ENCODE measurements around the gene EVC2.

EVC2 gene

GRCh38 chr4:5686338-5686737 is 22.0 kb downstream of the EVC2 start:
- no peak overlapping the region for H3K27ac ChIP-seq
- no peaks in the 10 kb centered on the region for H3K27me3 ChIP-seq
- H3K4me3 ChIP-seq: no peak overlapping the region
- H3K9me3 ChIP-seq: no peaks in the 10 kb centered on the region
- H4K20me1 ChIP-seq: no peaks in the 10 kb centered on the region
- H3K36me3 ChIP-seq: peaks cover 82% of the 10 kb centered on the region
- peaks cover 10% of the 10 kb centered on the region for H3K4me1 ChIP-seq
- no peak for TF ChIP-seq Cebpa-rat (IDR thresholded peaks at IDR 0.05)
- H3K4me2 ChIP-seq: no peak overlapping the region
- no peak overlapping the region for H3K9ac ChIP-seq

GRCh38 chr4:5685296-5685695 is 23.1 kb downstream of the EVC2 start:
- TF ChIP-seq Cebpa-rat (IDR thresholded peaks at IDR 0.05): no peak
- no peak overlapping the region for H3K27ac ChIP-seq
- H3K9me3 ChIP-seq: no peaks in the 10 kb centered on the region

GRCh38 chr4:5683566-5683965 is 24.8 kb downstream of the EVC2 start:
- no peak overlapping the region for H3K9ac ChIP-seq
- peak overlapping the region; percentile 29 for H3K4me2 ChIP-seq
- no peaks in the 10 kb centered on the region for H3K9me3 ChIP-seq
- no peak for TF ChIP-seq Cebpa-rat (IDR thresholded peaks at IDR 0.05)
- H3K36me3 ChIP-seq: peaks cover 77% of the 10 kb centered on the region
- 0 out of 2 replicates have a peak overlapping the region, but pooled peaks have one; percentile 38 for H3K27ac ChIP-seq
- no peaks in the 10 kb centered on the region for H3K27me3 ChIP-seq
- H3K4me1 ChIP-seq: peaks cover 9% of the 10 kb centered on the region
- no peaks in the 10 kb centered on the region for H4K20me1 ChIP-seq
- H3K4me3 ChIP-seq: no peak overlapping the region

More at GRCh38 chr4:5685296-5685695, 23.1 kb downstream of the EVC2 start:
- Histone ChIP-seq H4K20me1 (no peaks in the 10 kb centered on the region), H3K4me1 (peaks cover 9% of the 10 kb centered on the region), H3K9ac (no peak overlapping the region), H3K4me3 (no peak overlapping the region), H3K4me2 (no peak overlapping the region), H3K27me3 (no peaks in the 10 kb centered on the region), H3K36me3 (peaks cover 88% of the 10 kb centered on the region)

GRCh38 chr4:5678977-5679376 is 29.4 kb downstream of the EVC2 start:
- Histone ChIP-seq H3K9ac (no peak overlapping the region), H3K36me3 (peaks cover 71% of the 10 kb centered on the region), H3K4me2 (no peak overlapping the region), H3K9me3 (no peaks in the 10 kb centered on the region), H3K4me1 (peaks cover 8% of the 10 kb centered on the region), H3K4me3 (no peak overlapping the region), H3K27me3 (no peaks in the 10 kb centered on the region), H3K27ac (no peak overlapping the region), H4K20me1 (no peaks in the 10 kb centered on the region)
- TF ChIP-seq Cebpa-rat (IDR thresholded peaks at IDR 0.05): no peak

GRCh38 chr4:5676763-5677162 is 31.6 kb downstream of the EVC2 start:
- TF ChIP-seq Cebpa-rat (IDR thresholded peaks at IDR 0.05): no peak
- no peak overlapping the region for H3K4me3 ChIP-seq
- H3K27me3 ChIP-seq: no peaks in the 10 kb centered on the region
- peaks cover 55% of the 10 kb centered on the region for H3K36me3 ChIP-seq
- no peak overlapping the region for H3K9ac ChIP-seq
- H3K9me3 ChIP-seq: no peaks in the 10 kb centered on the region
- H3K27ac ChIP-seq: no peak overlapping the region
- no peaks in the 10 kb centered on the region for H4K20me1 ChIP-seq
- H3K4me2 ChIP-seq: no peak overlapping the region
- no peaks in the 10 kb centered on the region for H3K4me1 ChIP-seq

GRCh38 chr4:5666741-5667140 is 41.6 kb downstream of the EVC2 start:
- Histone ChIP-seq H3K9me3 (peaks cover 19% of the 10 kb centered on the region), H3K27ac (no peak overlapping the region), H3K4me1 (no peaks in the 10 kb centered on the region), H3K4me2 (no peak overlapping the region), H3K36me3 (peaks cover 49% of the 10 kb centered on the region), H4K20me1 (no peaks in the 10 kb centered on the region), H3K9ac (no peak overlapping the region), H3K4me3 (no peak overlapping the region), H3K27me3 (no peaks in the 10 kb centered on the region)
- no peak for TF ChIP-seq Cebpa-rat (IDR thresholded peaks at IDR 0.05)

- Histone ChIP-seq H3K4me2 (no peak overlapping the region), H3K4me3 (no peak overlapping the region), H3K27ac (no peak overlapping the region), H3K9ac (no peak overlapping the region), H3K36me3 (peaks cover 67% of the 10 kb centered on the region), H3K27me3 (no peaks in the 10 kb centered on the region), H3K9me3 (peaks cover 35% of the 10 kb centered on the region), H4K20me1 (no peaks in the 10 kb centered on the region), H3K4me1 (no peaks in the 10 kb centered on the region)
- TF ChIP-seq Cebpa-rat (IDR thresholded peaks at IDR 0.05): no peak
Observed at GRCh38 chr4:5664778-5665177, 43.6 kb downstream of the EVC2 start.

GRCh38 chr4:5662555-5662954 is 45.8 kb downstream of the EVC2 start:
- no peaks in the 10 kb centered on the region for H4K20me1 ChIP-seq
- H3K4me1 ChIP-seq: no peaks in the 10 kb centered on the region
- peaks cover 64% of the 10 kb centered on the region for H3K36me3 ChIP-seq
- H3K27ac ChIP-seq: no peak overlapping the region
- H3K9me3 ChIP-seq: peaks cover 23% of the 10 kb centered on the region
- no peak overlapping the region for H3K4me2 ChIP-seq
- no peaks in the 10 kb centered on the region for H3K27me3 ChIP-seq
- H3K4me3 ChIP-seq: no peak overlapping the region
- TF ChIP-seq Cebpa-rat (IDR thresholded peaks at IDR 0.05): no peak
- H3K9ac ChIP-seq: no peak overlapping the region

GRCh38 chr4:5661237-5661636 is 47.1 kb downstream of the EVC2 start:
- Histone ChIP-seq H3K4me3 (no peak overlapping the region), H4K20me1 (no peaks in the 10 kb centered on the region), H3K9ac (no peak overlapping the region), H3K27ac (no peak overlapping the region), H3K9me3 (peaks cover 20% of the 10 kb centered on the region), H3K4me2 (no peak overlapping the region), H3K4me1 (peaks cover 6% of the 10 kb centered on the region; the same call in 1 of the 2 replicates), H3K27me3 (no peaks in the 10 kb centered on the region), H3K36me3 (peaks cover 74% of the 10 kb centered on the region)
- no peak for TF ChIP-seq Cebpa-rat (IDR thresholded peaks at IDR 0.05)

- Histone ChIP-seq H3K27ac (no peak overlapping the region), H4K20me1 (no peaks in the 10 kb centered on the region), H3K36me3 (peaks cover 77% of the 10 kb centered on the region), H3K27me3 (no peaks in the 10 kb centered on the region), H3K9ac (no peak overlapping the region), H3K9me3 (peaks cover 20% of the 10 kb centered on the region), H3K4me2 (no peak overlapping the region), H3K4me1 (peaks cover 8% of the 10 kb centered on the region; the same call in 1 of the 2 replicates), H3K4me3 (no peak overlapping the region)
- no peak for TF ChIP-seq Cebpa-rat (IDR thresholded peaks at IDR 0.05)
Observed at GRCh38 chr4:5660185-5660584, 48.2 kb downstream of the EVC2 start.

- H3K36me3 ChIP-seq: peaks cover 77% of the 10 kb centered on the region
- no peak overlapping the region for H3K27ac ChIP-seq
- H3K9me3 ChIP-seq: peaks cover 20% of the 10 kb centered on the region
- H3K4me1 ChIP-seq: peaks cover 13% of the 10 kb centered on the region; the same call in 1 of the 2 replicates
- no peak overlapping the region for H3K9ac ChIP-seq
- TF ChIP-seq Cebpa-rat (IDR thresholded peaks at IDR 0.05): no peak
- no peaks in the 10 kb centered on the region for H3K27me3 ChIP-seq
- no peak overlapping the region for H3K4me2 ChIP-seq
- H3K4me3 ChIP-seq: no peak overlapping the region
- H4K20me1 ChIP-seq: no peaks in the 10 kb centered on the region
Observed at GRCh38 chr4:5658974-5659373, 49.4 kb downstream of the EVC2 start.

Measured in BLaER1 (cell line).